Measurements from ENCODE around the gene SYTL1. TPM values are rescaled to one million over a fixed set of nuclear protein-coding genes. Genes with fewer than 3 reads are reported as not detected.

Gene SYTL1
- total RNA-seq, 1 donor from 2014 or later = 9.0 TPM

DNA sequence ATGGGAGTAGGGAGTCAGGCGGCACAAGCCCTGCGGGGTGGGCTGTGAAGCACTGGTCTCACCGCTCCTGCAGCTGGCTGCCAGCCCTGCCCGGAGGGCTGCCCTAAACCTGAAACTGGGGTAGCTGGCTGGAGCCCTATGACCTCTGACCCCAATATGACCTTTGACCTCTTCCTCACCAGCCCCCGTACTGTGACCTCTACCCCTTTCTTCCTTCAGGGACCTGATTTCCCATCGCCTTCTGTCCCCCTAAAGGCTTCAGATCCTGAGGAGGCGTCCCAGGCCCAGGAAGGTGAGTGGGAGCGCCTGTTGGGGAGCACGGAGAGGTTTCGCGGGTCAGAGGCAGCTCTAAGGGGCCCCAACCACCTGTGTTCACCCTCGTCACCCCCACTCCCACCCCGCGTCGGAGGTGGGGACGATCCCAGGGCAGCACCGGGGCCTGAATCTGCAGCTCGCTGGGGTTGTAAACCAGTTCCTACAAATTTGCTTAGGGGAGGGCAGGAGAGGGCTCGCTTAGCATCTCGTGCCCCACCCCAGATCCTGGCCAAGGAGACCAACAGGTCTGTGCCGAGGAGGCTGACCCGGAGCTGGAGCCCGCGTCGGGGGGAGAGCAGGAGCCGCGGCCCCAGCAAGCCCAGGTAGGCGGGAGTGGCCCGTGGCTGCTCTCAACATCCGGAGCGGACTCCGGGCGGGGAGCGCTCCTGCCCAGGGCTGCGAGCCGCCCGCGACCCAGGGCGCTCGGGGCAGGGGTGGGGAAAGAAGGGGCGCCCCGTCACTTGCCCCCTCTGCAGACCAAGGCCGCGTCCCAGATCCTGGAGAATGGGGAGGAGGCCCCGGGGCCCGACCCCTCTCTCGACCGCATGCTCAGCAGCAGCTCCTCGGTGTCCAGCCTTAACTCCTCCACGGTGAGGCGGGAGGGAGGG lies 7.3 kb downstream of the SYTL1 start:
- DNase-seq (ENCODE audit: low read depth) = no peak

DNA sequence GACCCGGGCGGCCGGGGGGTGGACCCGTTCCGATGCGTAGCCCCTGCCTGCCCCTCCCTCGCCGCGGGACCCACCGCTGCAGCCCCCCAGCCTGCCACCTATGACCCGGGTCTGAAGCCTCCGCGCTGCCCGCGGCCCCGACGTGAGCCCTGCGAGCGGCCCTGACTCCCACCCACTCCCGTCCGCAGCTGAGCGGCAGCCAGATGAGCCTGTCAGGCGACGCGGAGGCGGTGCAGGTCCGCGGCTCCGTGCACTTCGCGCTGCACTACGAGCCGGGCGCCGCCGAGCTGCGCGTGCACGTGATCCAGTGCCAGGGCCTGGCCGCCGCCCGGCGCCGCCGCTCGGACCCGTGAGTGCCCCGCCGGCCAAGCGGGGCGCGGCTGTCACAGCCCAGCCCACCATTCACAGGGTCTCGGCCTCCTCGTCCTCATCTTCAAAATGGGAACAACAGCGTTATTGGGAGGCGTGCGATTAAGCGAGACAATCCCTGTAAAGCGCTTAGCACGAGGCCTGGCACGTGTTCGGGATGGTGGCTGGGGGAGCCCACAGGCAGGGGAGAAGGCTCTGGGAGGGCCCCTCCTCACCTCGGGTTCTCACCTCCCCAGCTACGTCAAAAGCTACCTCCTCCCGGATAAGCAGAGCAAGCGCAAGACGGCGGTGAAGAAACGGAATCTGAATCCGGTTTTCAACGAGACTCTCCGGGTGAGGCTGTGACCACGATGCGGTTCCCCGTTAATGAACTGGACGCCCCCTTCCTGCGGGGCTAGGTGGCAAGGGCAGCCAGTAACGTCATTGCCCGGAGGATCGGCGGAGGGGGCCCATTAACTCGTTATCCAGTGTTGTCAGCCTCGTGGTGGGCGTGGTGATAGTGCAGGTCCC lies 8.2 kb downstream of the SYTL1 start:
- DNase-seq (ENCODE audit: low read depth) = no peak

DNA sequence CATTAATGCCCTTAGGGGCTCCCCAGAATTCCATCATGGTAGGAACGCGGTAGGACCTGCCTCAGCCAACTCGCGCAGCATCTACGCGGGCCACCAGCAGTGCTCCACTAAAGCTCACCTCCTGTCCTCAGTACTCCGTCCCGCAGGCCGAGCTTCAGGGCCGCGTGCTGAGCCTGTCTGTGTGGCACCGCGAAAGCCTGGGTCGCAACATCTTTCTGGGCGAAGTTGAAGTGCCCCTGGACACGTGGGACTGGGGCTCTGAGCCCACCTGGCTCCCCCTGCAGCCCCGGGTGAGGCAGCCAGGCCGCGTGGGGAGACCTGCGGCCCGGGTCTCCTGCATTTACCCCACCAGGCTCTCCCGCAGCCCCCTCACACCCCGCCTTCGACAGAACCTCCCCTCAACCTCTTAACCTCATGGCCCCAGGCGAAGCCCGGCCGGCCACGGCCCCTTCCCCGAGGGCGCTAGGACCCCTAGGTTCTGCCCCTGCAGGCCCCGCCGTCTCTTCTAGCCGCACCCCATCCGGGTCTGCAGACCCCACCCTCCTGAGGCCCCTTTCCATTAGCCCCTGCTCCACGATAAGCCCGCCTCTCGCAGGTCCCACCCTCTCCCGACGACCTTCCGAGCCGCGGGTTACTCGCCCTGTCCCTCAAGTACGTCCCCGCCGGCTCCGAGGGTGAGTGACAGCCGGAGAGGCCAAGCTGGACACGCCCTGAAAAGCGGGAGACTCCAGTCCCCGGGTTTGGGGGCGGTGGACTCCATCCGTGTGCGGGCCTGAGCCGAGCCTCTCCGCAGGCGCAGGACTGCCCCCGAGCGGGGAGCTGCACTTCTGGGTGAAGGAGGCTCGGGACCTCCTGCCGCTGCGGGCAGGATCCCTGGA lies 9.1 kb downstream of the SYTL1 start:
- no peak for DNase-seq (ENCODE audit: low read depth)

DNA sequence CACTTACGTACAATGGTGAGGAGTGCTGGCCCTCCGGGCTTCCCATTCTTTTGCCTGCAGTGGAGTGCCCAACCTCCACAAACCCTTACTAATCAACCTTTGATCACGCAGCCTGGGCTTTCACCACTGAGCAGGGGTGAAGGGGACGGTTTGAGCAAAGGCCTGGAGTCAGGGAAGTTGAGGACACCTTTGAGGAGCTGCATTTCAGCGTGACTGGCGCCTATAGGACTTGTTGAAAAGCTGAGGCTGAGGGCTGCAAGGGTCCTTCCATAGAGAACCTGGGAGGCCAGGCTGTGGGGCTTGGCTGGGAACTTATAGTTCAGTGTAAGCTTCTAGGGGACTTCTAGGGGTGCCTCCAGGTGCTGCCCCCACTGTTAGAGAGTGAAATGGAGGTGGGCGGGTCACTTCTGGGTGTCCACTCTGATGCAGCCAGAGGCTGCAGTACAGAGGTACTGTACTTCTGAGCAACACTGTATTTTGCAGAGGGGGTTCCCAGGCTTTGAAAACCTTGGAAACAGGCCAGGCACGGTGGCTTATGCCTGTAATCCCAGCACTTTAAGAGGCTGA lies 9.8 kb downstream of the SYTL1 start:
- peak; percentile 32 for DNase-seq (ENCODE audit: low read depth)

DNA sequence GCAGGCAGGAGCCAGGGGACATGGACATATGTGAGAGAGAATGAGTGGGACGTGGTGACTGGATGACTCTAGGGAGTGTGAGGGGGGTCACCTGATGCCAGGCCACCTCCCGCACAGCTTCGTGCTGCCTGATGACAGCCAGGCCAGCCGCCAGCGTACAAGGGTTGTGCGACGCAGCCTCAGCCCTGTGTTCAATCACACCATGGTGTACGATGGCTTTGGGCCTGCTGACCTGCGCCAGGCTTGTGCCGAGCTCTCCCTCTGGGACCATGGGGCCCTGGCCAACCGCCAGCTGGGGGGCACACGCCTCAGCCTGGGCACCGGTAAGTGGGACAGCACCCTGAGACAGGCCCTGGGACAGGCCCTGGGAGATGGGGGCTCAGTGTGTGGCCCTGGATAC lies 11.3 kb downstream of the SYTL1 start:
- DNase-seq (ENCODE audit: low read depth) = no peak

DNA sequence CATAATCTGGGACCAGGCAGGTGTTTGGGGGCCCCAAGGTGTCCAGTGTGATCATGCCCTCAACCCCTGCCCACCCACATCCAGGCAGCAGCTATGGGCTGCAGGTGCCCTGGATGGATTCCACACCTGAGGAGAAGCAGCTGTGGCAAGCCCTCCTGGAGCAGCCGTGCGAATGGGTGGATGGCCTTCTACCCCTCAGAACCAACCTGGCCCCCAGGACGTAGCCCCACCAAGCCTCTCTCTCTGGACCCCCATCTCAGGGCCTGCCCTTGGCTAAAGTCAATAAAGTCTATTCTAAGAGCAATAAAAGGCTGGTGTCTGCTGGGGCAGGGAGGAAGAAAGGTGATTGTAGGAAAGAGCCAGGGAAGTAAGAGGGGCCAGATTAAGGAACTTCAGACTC lies 11.8 kb downstream of the SYTL1 start:
- no peak for DNase-seq (ENCODE audit: low read depth)

DNA sequence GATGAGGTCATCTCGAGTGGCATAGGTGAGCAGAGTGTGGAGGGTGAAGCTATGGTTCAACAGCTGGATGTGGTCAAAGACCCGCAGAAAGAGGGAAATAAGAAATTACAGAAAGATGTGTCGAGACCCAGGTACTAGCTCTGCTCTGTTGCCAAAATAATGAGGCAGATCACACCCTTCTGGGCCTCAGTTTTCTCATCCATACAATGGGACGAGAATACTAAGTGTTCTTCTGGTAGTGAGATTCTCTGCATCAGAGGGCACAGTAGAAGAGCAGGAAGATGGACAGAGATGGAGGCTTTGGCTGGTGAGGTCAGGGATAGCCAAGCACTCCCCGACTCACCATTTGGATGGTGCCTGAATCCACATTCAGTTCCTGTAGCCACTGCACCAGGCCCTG lies 13.9 kb downstream of the SYTL1 start:
- no peak for DNase-seq (ENCODE audit: low read depth)

DNA sequence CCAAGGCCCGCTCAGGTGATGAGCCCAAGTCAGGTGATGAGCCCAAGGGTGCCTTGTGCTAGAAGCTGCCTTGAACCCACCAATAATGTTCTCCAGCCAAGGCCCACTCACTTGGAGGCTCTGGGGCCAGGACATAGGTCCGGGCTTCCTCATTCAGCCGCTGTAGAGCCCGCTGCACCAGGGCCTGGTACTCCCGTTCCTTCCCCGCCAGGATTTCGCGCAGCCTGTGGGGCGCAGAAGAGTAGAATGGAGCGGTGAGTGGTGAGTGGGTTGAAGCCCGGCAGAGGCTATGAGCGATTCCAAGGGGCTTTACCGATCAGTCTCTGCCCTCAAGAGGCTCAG lies 14.4 kb downstream of the SYTL1 start:
- DNase-seq (ENCODE audit: low read depth) = no peak

DNA sequence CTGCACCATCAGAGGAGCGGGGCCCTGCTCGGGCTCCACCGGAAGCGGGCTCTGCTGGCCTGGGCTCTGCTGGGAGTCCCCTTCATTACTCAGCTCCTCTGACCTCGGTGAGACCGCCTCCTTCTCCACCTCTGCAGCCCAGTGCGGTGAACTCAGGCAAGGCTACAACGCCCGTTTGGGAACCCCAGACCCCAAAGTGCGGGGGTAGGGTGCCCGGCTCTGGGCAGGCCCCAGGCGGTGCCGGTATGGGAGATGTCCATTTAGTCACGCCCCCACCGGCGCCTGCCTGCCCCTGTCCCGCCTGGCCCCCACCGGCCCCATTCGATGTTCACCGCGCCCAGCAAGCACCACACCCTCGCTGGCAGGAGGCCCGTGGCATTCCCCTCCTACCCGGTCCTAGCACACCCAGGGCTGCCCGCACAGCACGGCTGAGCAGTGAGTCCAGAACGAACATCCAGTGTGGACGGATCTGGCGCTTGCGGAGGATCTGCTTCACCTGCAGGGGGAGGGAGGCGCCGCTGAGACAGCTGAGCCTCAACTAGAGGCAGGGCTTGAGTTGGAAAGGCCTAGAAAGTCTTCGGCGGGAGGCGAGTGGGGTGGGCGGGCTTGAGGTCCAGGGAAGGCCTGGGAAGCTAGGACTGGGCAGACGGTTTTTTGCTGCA lies 14.9 kb downstream of the SYTL1 start:
- DNase-seq (ENCODE audit: low read depth) = no peak

DNA sequence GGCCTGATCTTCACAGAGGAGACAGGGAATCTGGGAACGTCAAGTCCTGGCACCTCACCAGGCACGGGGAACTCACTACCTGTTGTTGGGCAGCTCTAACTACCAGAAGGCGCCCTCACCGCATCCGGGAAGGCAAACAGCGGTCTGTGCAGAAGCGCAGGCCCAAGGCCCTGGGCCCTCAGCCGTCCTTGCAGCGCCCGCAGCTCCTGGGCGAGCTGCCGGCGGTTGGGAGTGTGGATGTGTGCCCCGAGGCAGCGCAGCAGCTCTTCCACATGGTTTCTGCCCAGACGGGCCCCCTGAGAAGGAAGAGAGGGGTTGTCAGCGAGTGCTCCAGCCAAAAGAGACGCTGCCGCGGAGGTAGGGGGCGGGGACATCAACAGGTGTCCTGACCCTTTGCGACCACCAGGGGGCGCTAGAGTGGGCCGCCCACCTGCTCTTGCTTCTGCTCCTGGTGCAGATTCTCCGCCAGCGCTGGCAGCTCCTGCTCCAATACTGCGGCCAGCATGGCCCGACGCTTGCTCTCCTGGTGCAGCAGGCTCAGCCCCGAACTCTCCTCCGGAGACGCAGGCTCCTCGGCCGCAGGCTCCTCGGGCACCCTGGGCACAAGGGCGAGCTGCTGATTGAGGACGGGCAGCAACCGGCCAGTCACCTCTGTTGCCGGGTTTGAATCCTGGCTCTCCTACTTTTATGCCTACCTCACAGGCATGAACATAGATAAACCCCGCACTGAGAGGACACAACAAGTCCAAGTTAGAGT lies 15.6 kb downstream of the SYTL1 start:
- DNase-seq (ENCODE audit: low read depth) = no peak

DNA sequence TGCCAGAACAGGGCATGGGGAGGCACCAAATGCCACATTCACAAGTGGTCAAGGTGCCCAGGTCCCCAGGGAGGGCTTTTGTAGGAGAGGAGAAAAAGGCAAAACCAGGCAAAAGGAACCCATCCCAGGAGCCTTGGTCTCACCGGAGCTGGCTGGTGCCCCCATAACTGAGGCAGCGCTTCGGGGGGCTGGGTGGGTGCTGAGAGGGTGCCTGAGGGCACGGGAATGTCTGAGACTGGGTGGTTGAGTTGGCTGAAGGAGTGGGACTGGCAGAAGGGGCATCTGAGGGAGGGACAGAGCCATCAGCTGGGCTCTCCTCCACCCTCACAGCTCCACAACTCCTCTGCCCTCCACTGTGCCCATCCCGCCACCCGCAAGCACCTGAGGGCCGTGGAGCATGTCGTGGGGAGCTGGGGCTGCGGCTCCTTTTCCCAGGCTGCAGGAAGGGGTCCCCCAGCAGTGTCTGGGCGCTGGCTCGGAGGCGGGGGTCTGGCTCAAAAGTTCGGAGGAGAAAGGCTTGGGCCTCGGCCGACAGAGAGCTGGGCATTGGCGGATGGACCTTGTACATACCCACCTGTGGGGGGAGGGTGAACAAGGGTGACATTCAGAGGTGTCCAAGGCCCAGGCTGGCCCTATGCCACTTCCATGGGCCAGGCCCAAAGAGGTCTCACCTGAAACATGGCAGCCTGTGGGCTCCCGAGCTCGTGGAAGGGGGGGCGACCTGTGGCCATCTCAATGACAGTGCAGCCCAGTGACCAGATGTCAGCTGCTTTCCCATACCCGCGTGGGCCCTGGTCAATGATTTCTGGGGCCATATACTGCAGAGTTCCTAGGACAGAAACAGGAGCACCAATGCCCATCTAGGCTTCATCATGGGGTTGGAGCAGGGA lies 16.5 kb downstream of the SYTL1 start:
- no peak for DNase-seq (ENCODE audit: low read depth)

DNA sequence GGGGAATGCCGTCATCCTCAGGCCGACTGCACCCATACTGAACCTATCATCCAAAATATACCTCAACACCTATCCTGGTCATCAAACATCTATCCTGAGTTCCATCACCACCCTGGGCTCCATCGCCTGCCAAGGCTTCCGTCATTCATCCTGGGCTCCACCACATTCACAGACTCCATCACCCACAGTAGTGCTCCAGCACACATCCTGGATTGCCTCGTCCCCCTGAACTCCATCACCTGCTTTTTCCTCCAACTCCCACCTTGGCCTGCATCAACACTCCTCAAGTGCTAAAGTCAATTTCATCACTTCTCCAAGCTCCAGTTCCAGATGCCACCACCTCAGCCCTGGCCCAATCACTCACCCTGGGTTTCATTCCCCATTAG lies 17.1 kb downstream of the SYTL1 start:
- no peak for DNase-seq (ENCODE audit: low read depth)

DNA sequence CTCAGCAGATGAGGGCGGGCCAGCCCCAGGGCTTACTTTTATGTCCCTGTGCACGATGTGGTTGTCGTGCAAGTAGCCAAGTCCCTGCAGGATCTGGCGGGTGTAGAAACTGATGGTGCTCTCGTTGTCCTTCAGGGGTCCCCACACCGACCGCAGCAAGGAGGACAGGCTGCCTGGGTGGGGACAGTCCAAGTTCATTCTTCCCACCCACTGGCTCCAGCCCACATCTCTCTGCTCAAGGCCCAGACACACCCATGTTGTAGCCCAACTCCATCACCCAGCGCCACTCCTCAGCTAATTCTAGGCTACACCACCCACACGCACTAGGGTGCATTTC lies 18.0 kb downstream of the SYTL1 start:
- DNase-seq (ENCODE audit: low read depth) = no peak

DNA sequence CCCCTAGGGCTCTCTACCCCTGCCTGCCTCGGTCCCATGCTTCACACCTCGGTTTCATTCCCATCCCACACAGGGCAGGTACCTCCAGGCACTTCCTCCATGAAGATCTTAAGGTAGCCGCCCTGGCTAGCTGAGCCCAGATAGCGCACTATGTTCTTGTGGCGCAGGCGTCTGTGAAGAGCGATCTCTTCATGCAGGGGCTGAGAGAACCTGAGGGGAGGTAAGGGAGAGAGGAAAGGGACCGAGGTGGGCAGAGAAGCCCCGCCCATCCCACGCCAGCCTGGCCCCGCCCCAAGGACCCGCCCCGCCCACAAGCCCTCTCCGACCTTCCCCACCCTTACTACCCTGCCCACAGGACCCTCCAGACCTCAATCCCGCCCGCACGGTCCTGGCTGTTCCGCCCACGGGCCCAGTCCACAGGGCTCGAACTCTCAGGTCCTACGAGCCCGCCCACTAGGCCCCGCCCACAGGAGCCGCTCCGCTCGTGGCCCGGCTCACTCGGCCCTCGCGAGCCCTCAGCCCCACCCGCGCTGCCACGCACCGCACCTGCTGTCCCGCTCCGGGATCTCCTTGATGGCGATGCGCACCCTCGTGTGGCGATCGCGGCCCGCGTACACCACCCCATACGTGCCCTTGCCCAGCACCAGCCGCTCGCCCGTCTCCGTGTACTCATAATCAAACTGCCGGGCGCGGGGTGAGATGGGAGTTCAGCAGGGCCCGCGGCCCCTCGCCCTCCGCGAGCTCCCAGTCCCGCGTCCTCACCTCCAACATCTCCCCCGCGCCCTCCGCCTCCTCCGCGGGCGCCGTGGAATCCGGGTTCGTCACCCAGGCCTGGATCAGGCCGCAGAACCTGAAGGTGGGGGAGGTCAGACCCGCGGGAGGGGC lies 18.6 kb downstream of the SYTL1 start:
- DNase-seq (ENCODE audit: low read depth) = no peak

DNA sequence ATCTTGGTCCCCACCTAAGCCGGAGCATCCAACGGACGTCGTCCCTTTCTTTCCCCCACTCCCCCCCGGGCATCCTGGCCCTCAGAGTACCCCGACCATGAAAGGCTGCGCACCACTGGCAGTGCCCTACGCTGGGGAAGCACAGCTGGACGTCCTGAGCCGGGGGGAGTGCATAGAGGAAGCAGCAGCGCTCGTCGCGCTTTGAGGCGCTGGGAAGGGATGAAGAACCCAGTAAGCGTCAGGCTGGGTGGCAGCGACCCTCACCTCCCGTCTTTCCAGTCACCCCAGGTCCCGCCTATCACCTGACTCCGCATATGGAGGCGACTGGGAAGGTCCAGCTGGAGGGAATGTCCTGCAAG lies 19.2 kb downstream of the SYTL1 start:
- no peak for DNase-seq (ENCODE audit: low read depth)

DNA sequence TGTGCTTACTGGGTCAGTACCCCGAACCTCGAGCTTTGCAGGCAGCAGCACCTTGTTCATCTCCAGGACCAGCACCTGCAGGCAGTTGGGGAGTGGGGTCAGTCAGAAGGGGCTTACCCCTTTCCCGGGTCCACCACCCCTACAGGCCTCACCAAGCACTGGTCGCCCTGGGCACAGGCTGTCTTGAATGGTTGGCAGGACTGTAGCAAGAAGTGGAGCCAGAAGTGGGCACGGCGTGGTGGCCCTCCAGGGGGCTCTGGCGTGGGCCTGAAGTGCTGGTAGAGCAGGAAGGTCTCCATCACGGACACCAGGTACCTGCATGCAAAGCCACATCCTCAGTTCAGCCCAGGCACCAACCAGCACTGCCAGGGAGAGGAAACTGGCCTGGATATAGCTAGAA lies 19.7 kb downstream of the SYTL1 start:
- DNase-seq (ENCODE audit: low read depth) = no peak

DNA sequence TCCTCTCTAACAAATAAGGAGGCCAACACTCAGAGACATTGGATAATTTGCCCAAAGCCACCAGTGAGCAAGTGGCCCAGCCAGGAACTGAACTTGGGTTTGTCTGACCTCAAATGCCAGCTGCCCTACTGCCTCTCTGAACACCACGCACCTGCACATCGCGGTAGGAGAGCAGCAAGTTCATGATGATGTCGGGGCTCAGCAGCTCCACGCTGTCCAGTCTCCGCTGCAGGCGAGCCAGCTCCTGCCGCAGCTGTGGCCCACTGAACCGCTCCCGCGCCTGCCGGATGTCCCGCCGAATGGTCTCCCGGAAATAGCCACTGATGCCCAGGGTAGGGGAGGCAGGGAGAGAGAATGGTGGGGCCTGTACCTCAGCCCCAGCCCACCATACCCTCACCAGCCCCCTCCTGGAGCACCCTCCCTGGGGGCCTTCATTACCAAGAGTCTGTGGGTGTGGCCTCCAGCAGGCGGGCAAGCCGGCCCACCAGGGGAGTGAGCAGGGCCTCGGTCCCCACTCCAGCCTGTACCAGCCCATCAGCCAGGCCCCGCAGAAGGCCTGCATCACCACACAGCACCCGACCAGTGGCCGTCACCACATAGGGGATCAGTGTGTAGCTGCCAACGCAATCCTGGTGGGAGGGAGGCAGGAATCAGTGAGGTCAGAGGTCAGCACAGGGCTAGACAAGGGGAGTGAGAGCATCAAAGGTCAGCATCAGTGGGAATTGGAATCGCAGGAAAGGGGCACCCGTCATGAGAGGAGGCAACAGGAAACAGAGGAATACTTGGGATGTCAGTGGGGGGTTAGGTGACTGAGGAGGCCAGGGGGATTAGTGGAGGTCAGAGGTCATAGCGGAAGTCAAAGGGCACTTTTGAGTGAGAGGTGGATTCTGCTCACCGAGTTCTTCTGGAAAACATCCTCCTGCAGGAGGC lies 22.2 kb downstream of the SYTL1 start:
- no peak for DNase-seq (ENCODE audit: low read depth)

All from renal cortical epithelial cell (primary cell).